HG02938 (cell line): ENCODE data around the gene THSD4.
"Not testable (repeated sequence)": the region's sequence is repeated elsewhere in the genome, so short reads cannot be mapped to it uniquely, and the experiment has no call there.

ENCODE experiments used
- ATAC-seq: cut with Tn5 transposase; IDR thresholded peaks from one replicate; pipeline ENCODE4 v1.9.1; 2021; ENCODE audit warnings: mild to moderate bottlenecking, moderate library complexity; ENCODE audit not compliant: unreplicated experiment

The THSD4 gene

DNA sequence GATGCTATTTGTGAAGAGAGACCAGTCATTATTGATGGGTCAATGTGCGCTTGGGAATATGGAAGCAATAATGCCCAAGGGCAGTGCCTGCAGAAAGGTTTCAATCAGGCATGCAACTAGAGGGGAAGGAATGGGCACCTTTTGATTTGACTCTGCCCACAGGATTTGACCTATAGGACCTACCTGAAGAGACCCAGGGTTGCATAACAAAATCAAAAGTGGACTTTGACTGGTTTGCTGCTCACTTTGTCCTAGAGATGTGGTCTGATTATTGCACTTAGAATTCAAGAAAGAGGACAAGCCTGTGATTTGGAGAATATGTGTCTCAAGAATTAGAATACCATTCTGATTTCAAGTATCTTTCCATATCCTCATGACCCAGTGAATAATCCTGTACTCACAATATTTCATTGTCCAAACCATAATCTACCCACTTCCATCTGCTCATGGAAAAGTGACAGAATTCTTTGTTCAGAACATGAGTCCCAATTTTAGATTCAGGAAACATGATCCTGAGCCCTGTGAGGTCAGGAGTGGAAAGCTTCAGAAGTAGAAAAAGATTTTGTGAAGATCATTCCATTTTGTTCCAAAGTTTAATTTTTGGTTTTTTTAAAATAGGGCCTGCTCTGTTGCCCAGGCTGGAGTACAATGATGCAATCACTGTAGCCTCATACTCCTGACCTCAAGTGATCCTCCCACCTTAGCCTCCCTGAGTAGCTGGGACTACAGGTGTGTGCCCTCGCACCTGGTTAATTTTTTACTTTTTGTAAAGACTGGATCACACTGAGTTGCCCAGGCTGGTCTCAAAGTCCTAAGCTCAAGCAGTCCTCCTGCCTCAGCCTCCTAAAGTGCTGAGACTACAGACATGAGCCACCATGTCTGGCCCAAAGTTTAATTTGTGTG lies 543.8 kb downstream of the THSD4 start:
- no peak for ATAC-seq

DNA sequence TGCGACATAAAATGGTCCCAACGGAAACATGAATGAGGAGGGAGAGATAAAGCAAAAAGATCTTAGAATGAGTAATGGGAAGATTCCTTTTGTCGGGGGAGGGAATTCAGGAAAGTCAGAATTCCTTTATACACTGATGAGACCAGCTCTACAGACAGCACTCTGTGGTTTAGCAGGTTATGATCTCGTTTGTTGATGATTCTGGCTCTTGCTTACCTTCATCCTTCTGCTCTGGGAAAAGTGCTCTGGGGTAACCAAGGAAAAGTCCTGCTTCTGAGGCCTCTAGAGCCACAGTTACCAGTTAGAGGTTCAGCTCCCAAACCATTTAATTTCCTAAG lies 544.4 kb downstream of the THSD4 start:
- no peak for ATAC-seq

DNA sequence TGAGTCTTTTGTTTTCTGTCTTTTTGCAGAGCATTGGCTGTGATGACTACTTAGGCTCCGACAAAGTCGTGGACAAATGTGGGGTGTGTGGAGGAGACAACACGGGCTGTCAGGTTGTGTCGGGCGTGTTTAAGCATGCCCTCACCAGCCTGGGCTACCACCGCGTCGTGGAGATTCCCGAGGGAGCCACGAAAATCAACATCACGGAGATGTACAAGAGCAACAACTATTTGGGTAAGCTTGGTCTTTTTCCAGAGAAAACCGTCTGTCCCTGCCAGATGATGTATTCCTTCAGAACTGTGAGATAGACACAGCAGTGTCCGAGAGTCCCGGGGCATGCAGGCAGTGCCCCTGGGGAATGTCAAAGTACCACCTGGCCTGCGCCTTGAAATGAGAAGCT lies 545.2 kb downstream of the THSD4 start:
- ATAC-seq: no peak

DNA sequence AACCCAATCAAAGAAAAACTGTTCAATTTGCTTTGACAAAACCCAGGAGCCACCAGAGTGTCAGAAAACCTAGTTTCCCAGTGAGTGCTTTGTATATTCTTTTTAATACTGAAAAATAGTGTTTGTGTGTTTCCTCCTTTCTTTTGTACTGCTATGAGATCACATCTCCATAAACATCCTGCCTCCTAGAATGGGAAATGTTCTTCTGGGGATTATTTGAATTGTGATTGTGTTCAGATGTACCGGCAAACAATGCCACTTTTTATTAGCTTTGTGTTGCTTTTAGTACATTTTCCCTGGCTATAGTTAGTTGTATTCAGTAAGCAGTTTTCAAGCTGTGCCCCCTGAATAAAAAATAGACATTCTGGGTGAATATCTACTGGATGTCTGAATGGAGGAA lies 547.0 kb downstream of the THSD4 start:
- no peak for ATAC-seq

DNA sequence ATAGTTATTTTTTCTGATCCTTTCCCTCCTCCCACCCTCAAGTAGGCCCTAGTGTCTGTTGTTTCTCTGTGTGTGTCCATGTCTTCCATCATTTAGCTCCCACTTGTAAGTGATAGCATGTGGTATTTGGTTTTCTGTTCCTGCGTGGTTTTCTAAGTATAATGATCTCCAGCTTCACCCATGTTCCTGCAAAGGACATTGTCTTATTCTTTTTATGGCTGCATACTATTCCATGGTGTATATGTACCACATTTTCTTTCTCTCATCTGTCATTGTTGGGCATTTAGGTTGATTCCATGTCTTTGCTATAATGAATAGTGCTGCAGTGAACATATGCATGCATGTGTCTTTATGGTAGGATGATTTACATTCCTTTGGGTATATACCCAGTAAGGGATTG lies 549.4 kb downstream of the THSD4 start:
- no peak for ATAC-seq

DNA sequence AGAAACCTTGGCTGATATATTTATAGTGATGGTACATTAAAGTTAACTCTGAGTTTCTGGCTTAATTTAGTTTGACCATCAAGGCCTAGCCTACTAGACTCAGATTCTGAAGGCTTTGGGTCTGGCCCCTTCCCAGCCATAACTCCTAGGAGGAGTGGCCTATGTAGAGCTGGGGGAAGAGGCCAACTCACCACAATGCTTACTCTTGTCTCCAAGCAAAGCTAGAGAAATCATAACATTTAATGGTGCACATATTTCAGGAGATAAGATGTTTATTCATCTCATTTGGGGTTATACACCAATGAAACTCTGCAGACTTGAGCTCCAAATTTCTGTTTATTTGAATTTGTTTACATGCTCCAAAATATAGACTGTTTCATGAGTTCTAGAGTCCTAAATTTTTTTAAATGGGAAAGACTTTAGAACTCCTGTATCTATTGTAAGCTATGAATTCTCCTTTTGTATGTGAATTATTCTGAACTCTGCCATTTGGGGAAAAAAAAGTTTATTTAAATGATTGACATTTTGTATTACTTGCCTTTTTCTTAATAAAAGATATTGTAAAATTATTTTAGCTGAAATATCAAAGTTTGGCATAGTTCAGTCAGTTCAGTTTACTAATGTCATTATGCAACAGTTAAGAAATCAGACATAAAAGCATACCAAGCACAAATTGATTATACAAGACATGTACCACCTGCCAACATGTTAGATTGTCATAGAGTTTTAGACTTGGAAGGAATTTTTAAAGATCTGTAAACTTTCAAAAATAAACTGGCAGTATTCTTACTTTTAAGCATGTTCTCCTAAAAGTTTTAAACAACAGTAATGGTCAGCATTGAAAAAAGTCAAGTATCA lies 551.7 kb downstream of the THSD4 start:
- no peak for ATAC-seq

DNA sequence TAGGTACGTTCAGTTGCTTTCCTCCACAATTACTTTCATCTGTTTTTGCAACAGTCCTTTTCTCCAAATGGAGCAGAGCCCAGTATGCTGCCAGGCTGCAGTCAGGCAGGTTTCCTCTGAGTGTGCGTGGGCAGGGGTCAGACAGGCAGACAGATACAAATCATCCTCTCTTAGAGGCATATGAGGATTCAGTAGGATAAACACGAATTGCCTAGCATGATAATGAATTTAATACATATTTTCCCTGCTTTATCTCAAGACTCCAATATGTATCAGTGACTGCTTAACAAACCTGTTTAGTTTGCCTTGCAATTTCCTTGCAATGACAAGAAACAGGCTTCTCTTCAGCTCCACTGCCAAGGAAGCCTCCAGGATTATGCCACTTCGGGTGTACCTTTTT lies 554.4 kb downstream of the THSD4 start:
- ATAC-seq: no peak

DNA sequence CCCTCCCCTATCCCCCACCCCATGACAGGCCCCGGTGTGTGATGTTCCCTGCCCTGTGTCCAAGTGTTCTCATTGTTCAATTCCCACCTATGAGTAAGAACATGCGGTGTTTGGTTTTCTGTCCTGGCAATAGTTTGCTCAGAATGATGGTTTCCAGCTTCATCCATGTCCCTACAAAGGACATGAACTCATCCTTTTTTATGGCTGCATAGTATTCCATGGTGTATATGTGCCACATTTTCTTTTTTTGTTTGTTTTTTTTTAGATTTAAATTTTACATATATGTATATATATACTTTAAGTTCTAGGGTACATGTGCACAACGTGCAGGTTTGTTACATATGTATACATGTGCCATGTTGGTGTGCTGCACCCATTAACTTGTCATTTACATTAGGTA lies 555.0 kb downstream of the THSD4 start:
- not testable (repeated sequence) for ATAC-seq

DNA sequence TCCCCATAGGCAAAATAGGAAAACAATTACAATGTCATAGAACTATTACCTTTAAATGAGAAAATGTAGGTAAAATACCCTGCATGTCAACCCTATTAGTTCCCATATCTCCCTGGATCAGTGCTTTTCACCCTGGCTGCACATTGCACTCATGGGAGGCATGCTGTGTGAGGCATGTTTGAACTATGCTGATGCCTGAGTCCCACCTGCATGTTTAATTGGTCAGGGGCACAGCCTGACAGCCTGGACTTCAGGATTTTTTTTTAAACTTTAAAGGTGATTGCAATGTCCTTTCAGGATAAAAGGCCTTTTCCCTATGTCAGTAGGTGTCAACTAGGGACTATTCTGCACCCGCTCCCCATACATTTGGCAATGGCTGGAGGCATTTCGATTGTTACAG lies 559.1 kb downstream of the THSD4 start:
- ATAC-seq: no peak

DNA sequence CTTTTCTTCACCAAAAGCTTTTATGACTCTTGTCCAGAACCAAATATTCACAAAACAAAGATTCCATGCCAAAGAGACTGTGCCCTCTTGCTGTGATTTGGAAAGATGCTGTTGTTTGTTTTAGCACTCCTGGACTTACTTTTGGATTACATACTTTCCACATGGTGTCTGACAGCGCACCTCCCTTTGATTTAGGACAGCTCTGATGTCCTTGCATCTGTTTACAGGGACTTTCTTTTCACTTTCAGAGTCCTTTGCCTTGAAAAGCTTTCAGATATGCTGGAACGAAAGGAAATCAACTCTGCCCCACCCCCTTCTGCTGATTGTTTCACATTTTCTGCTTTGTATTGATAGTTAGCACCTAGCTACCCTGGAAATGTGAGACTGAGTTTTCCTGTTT lies 562.1 kb downstream of the THSD4 start:
- no peak for ATAC-seq

DNA sequence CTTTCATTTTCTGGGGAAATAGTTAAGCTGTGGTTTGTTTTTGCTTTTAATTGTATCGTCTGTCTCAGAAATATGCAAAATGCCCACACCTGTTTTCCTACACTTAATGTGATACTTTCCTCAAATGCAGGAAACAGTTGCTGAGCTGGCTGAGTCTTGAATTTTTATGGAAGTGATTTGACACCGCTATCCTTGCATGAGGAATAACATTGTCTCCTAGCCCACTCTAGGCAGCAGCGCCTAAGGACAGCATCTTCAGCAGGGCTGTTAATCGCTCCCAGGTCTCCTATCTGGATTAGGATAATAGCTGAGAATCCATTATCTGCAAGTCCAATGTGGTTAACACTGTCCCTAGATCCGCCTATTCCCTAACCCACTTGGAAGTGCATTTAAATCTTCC lies 562.5 kb downstream of the THSD4 start:
- ATAC-seq: no peak

DNA sequence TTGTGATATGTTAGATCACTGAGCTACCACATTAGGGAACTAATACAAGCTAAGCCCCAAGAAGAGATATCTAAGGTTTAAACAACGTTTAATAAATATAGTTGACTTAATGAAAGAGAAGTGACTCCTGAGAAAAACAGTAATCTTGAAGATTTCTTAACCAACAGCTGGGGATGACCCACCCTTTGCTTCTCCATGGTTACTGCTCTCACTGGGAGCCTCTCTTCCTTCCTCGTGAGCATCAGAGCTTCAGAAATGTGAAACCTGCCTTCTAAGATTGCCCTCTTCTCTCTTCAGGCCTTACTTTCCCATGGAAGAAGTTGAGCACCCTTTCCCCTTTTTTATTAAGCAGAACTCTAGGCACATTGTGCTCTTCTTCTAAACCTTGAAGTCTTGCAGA lies 562.9 kb downstream of the THSD4 start:
- no peak for ATAC-seq

DNA sequence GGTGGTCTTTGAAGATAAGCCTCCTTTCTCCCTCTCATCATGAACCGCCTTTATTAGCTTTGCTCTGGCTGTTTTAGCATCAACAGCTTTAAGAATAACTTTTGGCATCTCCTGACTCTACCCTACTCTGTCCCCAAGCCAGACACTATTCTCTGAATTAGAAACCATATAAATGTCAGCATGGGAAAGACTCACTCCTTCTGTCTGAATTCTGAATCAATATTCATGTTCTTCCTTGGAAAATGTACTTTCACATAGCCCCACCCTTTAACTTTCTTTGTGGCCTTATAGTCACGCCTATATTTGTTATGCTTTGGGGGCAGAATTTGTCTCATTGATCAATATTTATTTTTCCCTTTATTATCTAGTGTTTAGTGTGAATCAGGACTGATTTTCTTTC lies 563.3 kb downstream of the THSD4 start:
- ATAC-seq: no peak

DNA sequence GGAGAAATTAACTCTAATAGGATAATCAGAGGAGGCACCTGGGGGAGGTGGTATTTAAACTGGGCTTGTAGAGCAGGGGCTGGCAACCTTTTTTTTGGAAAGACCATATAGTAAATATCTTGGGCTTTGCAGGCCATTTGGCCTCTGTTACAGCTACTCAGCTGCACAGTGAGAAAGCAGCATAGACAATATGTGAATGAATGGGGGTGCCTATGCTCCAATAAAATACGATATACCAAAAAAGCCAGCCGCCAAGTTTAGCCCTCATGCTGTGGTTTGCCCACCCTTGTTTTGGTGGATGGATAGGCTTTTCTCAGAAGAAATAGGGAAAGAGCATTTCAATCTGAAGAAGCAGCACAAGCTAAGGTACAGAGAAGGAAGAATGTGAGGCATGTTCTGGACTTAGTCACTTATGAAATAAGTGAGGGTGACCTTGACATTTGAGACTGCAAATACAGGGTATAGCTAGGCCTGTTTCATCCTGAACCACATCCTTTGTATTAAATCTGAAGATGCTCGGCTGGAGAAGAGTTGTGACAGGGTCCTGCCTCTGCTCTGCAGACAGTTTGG lies 564.0 kb downstream of the THSD4 start:
- ATAC-seq: no peak

DNA sequence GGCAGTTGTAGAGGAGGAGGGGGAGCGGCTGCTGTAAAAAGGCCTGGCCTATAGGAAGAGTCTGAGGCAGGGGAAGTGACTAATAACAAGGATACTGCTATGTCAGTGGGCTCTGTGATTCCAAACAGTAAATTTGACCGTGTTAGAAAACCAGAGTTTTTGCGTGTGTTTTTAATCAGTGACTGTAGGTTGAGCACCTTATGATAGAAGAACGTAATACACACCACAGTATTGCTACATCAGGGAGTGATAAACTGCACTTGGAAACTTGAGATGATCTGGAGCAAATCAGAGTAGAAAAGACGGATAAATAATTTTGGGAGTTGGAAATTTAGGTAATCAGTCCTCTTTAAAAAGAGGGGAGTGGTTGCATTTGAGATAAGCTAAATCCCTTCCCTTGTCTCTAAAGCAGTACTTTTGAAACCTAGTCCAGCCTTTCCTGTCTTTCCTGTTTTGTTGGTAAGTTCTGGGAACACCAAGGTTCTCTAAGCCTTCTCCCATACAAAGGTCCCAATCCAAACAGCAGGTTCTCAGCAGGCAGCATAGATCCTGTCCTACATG lies 564.6 kb downstream of the THSD4 start:
- no peak for ATAC-seq

DNA sequence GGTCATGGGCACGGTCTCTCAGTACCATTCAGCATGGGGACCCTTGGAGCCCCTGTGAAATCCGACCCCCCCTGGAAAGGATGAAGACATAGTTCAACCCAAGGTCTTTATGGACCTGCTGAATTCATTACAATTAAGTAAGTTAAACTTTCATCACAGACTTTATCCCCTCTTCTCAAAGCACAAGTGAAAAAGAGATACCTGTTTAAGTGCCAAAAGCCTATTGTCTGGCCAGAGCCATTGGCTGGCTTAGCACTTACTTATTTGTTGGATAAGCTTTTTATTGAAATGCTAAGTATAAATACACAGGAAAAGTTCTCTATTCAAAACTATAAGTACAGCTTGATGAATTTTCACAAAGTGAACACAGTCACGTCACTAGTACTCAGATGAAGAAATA lies 566.7 kb downstream of the THSD4 start:
- ATAC-seq: no peak

DNA sequence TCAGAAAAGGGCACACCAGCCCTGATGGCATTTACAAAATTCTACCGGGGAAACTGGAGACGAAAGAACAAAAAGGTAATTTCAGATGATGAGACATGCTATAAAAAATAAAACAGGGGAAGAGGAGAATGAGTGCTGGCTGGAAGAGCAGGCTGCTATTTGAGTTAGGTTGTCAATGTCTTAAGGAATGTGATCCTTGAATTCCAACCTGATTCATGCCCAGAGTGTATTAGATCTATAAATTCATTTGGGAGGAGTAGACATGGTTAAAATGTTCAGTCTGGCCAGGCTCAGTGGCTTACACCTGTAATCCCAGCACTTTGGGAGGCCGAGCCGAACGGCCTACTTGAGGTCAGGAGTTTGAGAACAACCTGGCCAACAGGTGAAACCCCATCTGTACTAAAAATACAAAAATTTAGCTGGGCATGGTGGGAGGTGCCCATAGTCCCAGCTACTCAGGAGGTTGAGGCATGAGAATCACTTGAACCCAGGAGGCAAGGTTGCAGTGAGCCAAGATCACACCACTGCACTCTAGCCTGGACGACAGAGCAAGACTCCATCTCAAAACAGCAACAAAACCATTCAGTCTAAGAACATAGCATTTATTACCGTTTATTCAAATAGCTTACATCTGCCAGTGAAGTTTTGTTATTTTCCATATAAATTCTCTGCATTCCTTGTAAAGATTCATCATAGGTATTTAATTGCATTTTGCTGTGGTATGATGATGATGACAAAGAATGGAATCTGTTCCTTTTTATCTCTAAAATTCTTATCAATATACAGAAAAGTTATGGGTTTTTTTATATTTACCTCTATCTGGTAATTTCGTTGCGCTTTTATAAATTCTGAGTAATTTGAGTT lies 568.4 kb downstream of the THSD4 start:
- no peak for ATAC-seq

DNA sequence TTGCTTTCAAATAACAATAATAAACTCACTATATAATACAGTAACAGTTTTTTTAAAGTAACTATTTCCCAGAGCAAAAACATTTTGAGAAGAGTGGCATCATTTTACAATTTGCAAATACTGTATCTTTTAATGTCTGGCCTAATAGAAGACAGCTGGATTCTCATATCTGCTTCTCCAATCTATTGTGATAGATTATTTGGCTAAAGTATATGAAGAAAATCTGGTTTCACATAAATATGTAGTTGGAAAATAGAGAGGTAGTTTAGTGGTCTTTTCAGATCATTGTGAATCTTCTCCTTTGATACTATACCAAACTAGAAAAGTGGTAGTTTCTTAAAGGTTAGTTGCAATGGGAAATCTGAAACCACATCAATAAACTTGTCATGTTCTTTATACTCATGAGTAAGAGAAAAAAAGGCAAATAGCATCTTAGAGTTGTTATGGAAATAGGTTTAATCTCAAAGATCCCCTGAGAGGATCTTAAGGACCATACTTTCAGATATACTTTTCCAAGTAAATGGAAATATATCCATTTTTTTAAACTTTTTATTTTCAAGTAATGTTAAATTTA lies 570.2 kb downstream of the THSD4 start:
- no peak for ATAC-seq

DNA sequence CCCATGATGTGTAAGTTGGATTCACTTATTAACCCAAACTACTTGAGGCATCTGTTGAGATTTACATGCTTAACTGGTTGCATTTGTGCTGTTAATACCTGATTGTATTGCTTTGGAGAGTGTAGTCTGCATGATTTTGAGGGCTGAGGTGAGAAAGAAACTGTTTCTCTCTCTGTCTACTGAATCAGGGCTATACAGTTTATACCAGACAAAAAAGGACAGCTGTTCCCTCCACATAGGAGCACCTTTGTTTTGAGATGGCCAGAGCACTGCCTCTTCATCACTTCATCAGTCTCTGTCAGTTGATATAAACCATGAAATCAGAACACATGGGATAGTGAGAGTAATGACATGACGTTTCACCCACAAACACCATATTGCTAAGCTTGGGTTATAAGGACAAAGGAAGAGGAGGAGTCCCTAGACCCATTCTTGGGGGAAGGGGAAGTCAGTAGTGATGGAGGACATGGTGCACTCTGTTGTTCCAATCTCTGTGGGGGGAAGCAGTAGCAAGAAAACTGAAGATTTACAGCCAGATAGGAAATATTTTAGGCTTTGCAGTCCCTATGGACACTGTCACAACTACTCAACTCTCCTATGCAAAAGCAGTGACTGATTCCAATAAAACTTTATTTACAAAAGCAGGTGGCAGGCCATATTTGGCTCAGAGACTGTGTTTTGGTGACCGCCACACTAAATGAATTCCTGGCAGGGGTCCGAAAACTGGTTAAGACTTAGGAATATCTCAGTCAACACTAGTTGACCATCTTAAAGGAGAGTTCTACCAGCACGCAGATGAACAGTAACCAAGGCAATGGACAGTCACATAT lies 571.2 kb downstream of the THSD4 start:
- ATAC-seq: no peak
